Measurements from ENCODE around the gene PRRT3. TPM values are rescaled to one million over a fixed set of nuclear protein-coding genes. Genes with fewer than 3 reads are reported as not detected.

Gene PRRT3
- total RNA-seq, 4 donors from 2014 or later: 1.1 to 2.8 (median 1.3) TPM

DNA sequence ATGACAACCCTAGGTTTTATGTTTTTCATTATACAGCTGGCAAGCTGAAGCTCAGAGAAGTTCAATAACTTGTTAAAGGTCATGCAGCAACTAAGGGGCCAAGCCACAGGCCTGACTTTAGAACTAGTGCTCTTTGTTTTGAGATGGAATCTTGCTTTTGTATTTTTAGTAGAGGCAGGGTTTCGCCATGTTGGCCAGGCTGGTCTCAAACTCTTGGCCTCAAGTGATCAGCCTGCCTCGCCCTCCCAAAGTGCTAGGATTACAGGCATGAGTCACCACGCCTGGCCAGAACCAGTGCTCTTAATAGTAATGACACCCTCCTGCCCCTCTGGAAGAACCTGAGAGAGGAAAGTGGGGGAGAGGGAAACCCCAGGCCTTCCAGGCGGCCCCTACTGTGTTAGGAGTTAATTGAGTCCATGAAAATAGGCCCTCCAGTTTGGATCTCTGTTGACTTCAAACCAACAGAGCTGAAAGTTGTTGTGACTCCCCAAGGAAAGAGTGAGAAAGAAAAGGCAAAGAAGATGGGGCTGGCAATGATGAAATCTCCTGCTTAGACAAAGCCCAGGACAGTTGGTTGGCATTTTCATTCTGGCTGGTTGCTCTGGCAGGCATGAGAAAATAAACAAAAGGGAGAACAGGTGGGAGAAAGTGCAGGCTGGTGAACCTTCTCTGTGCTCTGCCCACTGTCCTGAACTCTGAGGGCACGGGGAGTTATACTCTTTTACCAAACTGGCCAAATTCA lies 3.6 kb upstream of the PRRT3 start:
- TF ChIP-seq, protein P1, sequence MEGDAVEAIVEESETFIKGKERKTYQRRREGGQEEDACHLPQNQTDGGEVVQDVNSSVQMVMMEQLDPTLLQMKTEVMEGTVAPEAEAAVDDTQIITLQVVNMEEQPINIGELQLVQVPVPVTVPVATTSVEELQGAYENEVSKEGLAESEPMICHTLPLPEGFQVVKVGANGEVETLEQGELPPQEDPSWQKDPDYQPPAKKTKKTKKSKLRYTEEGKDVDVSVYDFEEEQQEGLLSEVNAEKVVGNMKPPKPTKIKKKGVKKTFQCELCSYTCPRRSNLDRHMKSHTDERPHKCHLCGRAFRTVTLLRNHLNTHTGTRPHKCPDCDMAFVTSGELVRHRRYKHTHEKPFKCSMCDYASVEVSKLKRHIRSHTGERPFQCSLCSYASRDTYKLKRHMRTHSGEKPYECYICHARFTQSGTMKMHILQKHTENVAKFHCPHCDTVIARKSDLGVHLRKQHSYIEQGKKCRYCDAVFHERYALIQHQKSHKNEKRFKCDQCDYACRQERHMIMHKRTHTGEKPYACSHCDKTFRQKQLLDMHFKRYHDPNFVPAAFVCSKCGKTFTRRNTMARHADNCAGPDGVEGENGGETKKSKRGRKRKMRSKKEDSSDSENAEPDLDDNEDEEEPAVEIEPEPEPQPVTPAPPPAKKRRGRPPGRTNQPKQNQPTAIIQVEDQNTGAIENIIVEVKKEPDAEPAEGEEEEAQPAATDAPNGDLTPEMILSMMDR (IDR thresholded peaks at IDR 0.05): no peak
- ATAC-seq (ENCODE audit: low FRiP score): no peak
- no peak for DNase-seq (ENCODE audit: low spot score)

DNA sequence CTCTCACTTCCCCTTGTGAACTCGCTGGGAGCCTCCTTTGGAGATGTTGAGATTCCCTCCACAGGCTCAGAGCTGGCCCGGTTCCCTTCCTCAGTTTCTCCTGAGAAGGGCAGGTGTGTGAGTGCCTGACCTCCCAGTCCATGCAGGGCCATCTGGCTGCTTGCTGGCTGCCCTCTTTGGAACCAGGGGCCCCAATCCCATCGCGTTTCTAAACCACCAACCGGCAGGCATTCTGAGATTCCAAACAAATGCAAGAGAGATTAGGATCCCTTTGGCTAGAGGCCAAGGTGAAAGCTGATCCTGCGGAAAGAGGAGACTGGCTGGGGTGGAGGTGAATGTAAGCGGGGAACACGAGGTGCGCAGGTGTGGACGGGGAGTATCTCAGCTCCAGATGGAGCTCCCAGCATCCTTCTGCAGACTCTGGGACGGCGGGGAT lies 2.9 kb upstream of the PRRT3 start:
- DNase-seq (ENCODE audit: low spot score) (no peak), ATAC-seq (ENCODE audit: low FRiP score) (no peak)
- TF ChIP-seq, protein P1 (IDR thresholded peaks at IDR 0.05): no peak

DNA sequence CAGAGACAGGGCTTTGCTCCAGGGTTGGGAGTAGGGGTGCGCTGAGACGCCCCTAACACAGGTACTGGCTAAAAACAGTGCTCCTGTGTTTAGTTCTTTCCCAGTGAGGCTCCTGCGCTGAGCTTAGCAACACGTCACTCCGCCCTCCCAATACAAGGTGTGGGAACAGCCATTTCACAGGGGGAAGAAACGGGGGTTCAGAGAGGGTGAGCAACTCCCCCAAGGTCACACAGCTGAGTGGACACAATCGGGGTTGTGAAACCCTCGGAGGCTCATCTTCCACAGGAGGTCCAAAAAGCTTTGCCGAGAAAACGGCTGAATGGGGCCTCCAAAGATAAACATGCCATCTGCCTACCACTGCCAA lies 628 bp downstream of the PRRT3 start:
- ATAC-seq (ENCODE audit: low FRiP score): no peak
- TF ChIP-seq, protein P1 (IDR thresholded peaks at IDR 0.05): no peak
- DNase-seq (ENCODE audit: low spot score): no peak

DNA sequence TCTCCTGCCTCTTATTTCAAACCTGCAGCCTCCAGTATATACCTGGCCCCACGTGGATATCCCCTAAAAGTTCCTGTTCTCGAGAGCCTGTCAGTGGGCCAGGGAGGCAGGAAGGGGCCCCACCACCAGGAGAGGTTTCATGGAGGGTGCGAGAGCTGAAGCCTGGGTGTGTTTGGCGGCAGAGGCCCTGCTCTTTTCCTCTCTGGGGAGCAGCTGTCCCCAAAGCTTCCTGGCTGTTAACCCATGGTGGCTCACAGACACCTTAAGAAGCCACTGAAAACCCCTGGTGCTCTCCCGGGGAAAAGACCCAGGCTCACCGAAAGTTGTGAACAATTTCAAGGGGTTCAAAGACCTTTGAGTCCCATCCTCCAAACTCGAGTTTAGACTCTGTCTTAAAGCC lies 1.1 kb downstream of the PRRT3 start:
- no peak for DNase-seq (ENCODE audit: low spot score)
- ATAC-seq (ENCODE audit: low FRiP score): no peak
- TF ChIP-seq, protein P1 (IDR thresholded peaks at IDR 0.05): no peak

DNA sequence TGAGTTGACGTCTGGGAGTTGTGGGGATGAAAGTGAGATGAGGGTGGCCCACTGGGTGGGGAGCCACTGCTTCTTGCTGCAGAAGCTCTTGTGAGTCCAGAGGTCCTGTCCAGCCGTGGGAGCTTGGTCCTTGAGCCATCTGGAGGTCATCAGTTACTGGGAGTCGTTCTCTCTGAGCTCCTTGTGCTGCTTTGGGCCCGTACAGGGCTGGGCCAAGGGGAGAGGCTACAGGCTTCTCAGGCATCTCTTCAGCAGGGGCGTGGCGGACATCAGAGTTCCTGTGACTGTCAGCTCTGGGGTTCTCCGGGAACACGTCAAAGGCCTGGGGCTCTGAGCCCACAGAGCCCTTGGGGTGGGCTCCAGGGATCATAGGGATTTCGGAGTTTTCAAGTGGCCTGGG lies 2.6 kb downstream of the PRRT3 start:
- DNase-seq (ENCODE audit: low spot score): no peak
- TF ChIP-seq, protein P1 (IDR thresholded peaks at IDR 0.05): no peak
- ATAC-seq (ENCODE audit: low FRiP score): no peak

DNA sequence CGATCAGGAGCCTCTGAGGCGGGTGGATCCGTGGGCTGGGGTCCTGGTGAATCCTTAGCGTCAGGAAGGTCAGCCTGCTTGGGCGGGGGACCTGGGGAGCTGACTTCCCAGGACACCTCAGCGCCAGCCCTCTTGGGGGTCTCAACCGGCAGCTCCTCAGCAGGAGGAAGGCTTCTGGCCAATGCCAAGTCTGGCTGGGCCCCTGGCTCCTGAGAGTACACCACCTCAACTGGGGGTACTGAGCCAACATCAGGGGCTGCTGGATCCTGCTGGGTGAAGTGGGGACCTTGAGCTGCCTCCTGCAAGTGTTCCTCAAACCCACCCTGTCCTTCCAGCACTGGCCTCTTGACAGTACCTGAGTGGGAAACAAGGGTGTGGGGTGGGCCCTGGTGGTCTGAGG lies 3.1 kb downstream of the PRRT3 start:
- no peak for ATAC-seq (ENCODE audit: low FRiP score)
- no peak for DNase-seq (ENCODE audit: low spot score)
- TF ChIP-seq, protein P1 (IDR thresholded peaks at IDR 0.05): no peak

DNA sequence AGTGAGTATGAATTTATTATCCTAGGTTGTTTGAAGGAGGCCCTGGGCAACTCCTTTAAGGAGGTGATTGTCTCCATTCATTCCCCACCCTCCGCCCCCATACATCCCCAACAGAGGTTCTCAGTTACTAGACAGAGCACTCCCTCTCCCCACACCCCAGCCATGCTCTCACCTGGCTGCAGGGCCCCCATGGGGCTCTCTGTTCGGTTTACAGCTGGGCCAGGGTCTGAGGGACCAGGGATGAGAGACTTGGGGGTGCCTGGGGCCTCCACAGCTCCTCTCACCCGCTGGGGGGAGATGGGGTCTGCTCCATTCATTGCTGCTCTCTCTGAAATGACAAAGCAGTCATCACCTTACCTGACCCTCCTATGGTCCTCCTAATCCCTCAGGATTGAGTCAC lies 3.6 kb downstream of the PRRT3 start:
- no peak for ATAC-seq (ENCODE audit: low FRiP score)
- TF ChIP-seq, protein P1 (IDR thresholded peaks at IDR 0.05): no peak

More for the DNA sequence above, 3.6 kb downstream of the PRRT3 start:
- no peak for DNase-seq (ENCODE audit: low spot score)

Data from omental fat pad (tissue), 4 donors.